ENCODE measurements around the gene C6orf15.

- no peak for TF ChIP-seq CTCF (IDR thresholded peaks at IDR 0.05; ENCODE audit: control extremely low read depth in 1 of 3, insufficient read depth in 1 of 3, low read depth in 1 of 3, low read length in 3 of 3)
- no peak for TF ChIP-seq TAF1 (IDR thresholded peaks at IDR 0.05; ENCODE audit: low read depth, low read length)
- no peak for TF ChIP-seq EZH2 (IDR thresholded peaks at IDR 0.05; ENCODE audit: low read depth, low read length, severe bottlenecking)
- TF ChIP-seq RAD21 (IDR thresholded peaks at IDR 0.05 in 1 of 2, conservative IDR thresholded peaks at IDR 0.05 in 1 of 2; ENCODE audit: low read depth in 2 of 2, low read length in 2 of 2): no peak
Observed at GRCh38 chr6:31090275-31090972, 22.0 kb downstream of the C6orf15 start.

All from H1 (cell line).